Measurements from ENCODE around the gene DDX31.
"Not testable (repeated sequence)": the region's sequence is repeated elsewhere in the genome, so short reads cannot be mapped to it uniquely, and the experiment has no call there.

The DDX31 gene

GRCh38 chr9:132669698-132670456, at the start of gene DDX31:
Gene DDX31, minus strand, starts transcription at chr9:132669983. Its CDS starts 49 bp downstream, at chr9:132669934.
- DNase-seq, result peak; percentile 88

GRCh38 chr9:132718381-132718928, 48.7 kb upstream of the DDX31 start:
- not testable (repeated sequence) for DNase-seq

GRCh38 chr9:132717326-132717945, 47.7 kb upstream of the DDX31 start:
- no peak for DNase-seq

GRCh38 chr9:132716007-132716406, 46.2 kb upstream of the DDX31 start:
- DNase-seq, result no peak

GRCh38 chr9:132712753-132713152, 43.0 kb upstream of the DDX31 start:
- no peak for DNase-seq

GRCh38 chr9:132711846-132712245, 42.1 kb upstream of the DDX31 start:
- DNase-seq, result no peak

- not testable (repeated sequence) for DNase-seq
Measured at GRCh38 chr9:132711152-132711551, 41.4 kb upstream of the DDX31 start.

- DNase-seq, result no peak
Measured at GRCh38 chr9:132710333-132710732, 40.5 kb upstream of the DDX31 start.

- no peak for DNase-seq
Measured at GRCh38 chr9:132708769-132709430, 39.1 kb upstream of the DDX31 start.

- DNase-seq, result no peak
Measured at GRCh38 chr9:132708239-132708638, 38.5 kb upstream of the DDX31 start.

- DNase-seq, result no peak
Measured at GRCh38 chr9:132703336-132703735, 33.6 kb upstream of the DDX31 start.

GRCh38 chr9:132702254-132702653, 32.5 kb upstream of the DDX31 start:
- DNase-seq, result no peak

GRCh38 chr9:132699956-132700355, 30.2 kb upstream of the DDX31 start:
- peak; percentile 62 for DNase-seq

GRCh38 chr9:132698989-132699388, 29.2 kb upstream of the DDX31 start:
- DNase-seq, result no peak

- DNase-seq, result peak; percentile 14
Measured at GRCh38 chr9:132697230-132697629, 27.4 kb upstream of the DDX31 start.

GRCh38 chr9:132694144-132694543, 24.4 kb upstream of the DDX31 start:
- no peak for DNase-seq

- no peak for DNase-seq
Measured at GRCh38 chr9:132690696-132691095, 20.9 kb upstream of the DDX31 start.

GRCh38 chr9:132683873-132684272, 14.1 kb upstream of the DDX31 start:
- DNase-seq, result no peak

- no peak for DNase-seq
Measured at GRCh38 chr9:132681561-132681960, 11.8 kb upstream of the DDX31 start.

GRCh38 chr9:132679946-132680625, 10.3 kb upstream of the DDX31 start:
- no peak for DNase-seq

- no peak for DNase-seq
Measured at GRCh38 chr9:132677976-132678375, 8.2 kb upstream of the DDX31 start.

- DNase-seq, result no peak
Measured at GRCh38 chr9:132674485-132674884, 4.7 kb upstream of the DDX31 start.

GRCh38 chr9:132673355-132673754, 3.6 kb upstream of the DDX31 start:
- peak; percentile 29 for DNase-seq
